GM12864 (cell line): ENCODE measurements around the gene NELFB.

Source experiments
- DNase-seq: peaks from one replicate; pipeline ENCODE4 v3.0.0-alpha.2; 2011; ENCODE audit warnings: low read depth
- H3K4me3 ChIP-seq: 2 replicates; pipeline ENCODE4 v1.5.1; 2011; ENCODE audit warnings: mild to moderate bottlenecking, low read depth, low read length, control low read depth
- CTCF ChIP-seq: IDR thresholded peaks from 2 replicates; pipeline ENCODE4 v1.5.1; 2011; ENCODE audit warnings: low read depth, mild to moderate bottlenecking, moderate library complexity, low read length, control low read depth, inconsistent platforms; ENCODE audit errors: missing control alignments

Gene NELFB

GRCh38 chr9:137264067-137264466 lies 8.9 kb downstream of the NELFB start:
- no peak overlapping the region for H3K4me3 ChIP-seq

GRCh38 chr9:137265496-137266161 lies 10.5 kb downstream of the NELFB start:
- no peak for DNase-seq
- H3K4me3 ChIP-seq: no peak overlapping the region
- TF ChIP-seq CTCF: no peak

More at GRCh38 chr9:137264067-137264466, 8.9 kb downstream of the NELFB start:
- no peak for TF ChIP-seq CTCF
- no peak for DNase-seq

DNA sequence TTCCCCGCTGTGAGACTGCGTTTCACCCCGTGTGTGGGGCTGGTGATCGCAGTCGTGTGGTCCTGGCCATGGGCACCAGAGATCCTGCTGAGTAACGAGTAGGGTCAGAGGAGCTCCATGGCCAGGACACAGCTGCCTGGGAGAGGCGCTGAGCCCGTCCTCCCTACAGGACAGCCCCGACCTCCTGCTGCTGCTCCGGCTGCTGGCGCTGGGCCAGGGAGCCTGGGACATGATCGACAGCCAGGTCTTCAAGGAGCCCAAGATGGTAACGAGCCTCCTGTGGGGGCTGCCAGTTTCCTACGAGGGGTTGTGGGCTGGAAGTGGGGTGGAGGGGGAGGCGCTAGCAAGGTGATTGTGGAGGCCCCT lies 11.0 kb downstream of the NELFB start:
- H3K4me3 ChIP-seq: no peak overlapping the region
- no peak for TF ChIP-seq CTCF
- DNase-seq: no peak

DNA sequence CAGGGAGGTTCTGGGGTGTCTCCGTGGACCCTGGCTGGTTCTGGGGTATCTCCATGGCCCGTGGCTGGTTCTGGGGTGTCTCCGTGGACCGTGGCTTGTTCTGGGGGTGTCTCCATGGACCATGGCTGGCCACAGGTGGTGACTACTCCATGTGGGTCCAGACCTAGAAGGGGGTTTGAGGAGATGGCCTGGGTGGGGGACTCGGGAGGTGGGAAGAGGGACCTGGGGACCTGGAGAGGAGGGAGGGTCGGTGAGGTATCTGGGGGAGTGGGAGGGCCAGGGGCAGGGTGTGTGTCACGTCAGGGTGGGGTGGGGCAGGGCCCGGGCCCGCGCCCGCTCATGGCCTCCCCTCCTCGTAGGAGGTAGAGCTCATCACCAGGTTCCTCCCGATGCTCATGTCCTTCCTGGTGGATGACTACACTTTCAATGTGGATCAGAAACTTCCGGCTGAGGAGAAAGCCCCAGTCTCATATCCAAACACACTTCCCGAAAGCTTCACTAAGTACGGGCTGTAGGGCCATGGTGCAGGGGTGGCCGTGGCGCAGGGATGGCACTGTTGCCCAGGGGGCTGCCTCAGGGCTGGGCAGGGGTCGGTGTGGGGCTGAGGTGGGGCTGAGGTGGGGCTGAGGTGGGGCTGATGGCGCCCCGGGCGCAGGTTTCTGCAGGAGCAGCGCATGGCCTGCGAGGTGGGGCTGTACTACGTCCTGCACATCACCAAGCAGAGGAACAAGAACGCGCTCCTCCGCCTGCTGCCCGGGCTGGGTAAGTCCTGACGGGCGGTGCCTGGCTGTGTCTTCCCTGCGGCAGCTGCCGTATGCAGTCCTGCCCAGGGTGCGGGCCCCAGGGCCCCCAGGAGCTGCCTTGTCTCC lies 11.7 kb downstream of the NELFB start:
- no peak for TF ChIP-seq CTCF
- H3K4me3 ChIP-seq: no peak overlapping the region
- DNase-seq: no peak

DNA sequence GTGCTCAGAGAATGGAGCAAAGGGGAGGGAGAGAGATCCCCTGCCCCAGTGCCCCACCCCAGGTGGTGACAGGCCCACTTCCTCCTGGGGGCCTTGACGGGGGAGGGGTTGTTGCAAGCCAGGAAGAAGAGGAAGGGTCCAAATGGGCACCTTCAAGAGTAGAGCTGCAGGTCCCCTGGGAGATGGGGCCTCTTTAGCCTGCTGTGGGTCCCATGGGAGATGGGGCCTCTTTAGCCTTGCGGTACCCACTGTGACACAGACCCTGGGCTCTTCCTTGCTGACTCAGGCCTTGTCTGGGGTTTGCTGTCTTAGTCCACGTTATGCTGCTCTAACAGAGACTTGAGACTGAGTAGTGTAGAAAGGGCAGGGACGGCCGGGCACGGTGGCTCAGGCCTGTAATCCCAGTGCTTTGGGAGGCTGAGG lies 12.8 kb downstream of the NELFB start:
- no peak for TF ChIP-seq CTCF
- DNase-seq: no peak

GRCh38 chr9:137268538-137269201 lies 13.5 kb downstream of the NELFB start:
- no peak for TF ChIP-seq CTCF
- no peak for DNase-seq
- peak overlapping the region; percentile 13 for H3K4me3 ChIP-seq

More for the DNA sequence above, 12.8 kb downstream of the NELFB start:
- H3K4me3 ChIP-seq: no peak overlapping the region
